GM20431 (cell line): ENCODE results near the gene MPZL1.
"Not testable (repeated sequence)": the region's sequence is repeated elsewhere in the genome, so short reads cannot be mapped to it uniquely, and the experiment has no call there.

Experiments used
- in situ Hi-C: fragments of 300-500 bp; cut with MseI, MboI; formaldehyde crosslinking; loops from one replicate; pipeline ENCODE4 v1.15.0; 2020; ENCODE audit warnings: low sequenced_read_pairs; ENCODE audit not compliant: unreplicated experiment

Gene MPZL1

DNA sequence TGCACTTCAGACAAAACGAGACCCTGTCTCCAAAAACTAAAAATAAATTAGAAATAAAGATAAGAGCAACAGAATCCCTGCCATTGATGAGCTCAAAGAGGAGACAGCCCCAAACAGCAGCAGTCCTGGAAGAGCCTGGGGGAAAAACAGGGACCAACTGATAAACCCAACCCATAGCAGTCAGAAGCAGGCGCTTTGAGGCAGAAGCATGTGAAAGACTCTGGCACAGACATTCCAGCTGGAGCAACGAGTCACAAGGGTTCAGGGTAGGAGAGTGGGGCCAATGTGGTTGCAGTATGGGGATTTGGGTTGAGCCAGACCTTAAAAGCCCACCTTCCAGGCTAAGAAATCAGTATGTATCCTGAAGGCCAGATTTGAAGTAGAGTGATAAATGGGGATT, 78.5 kb downstream of the MPZL1 start:
- in situ Hi-C loops = no loop called here

DNA sequence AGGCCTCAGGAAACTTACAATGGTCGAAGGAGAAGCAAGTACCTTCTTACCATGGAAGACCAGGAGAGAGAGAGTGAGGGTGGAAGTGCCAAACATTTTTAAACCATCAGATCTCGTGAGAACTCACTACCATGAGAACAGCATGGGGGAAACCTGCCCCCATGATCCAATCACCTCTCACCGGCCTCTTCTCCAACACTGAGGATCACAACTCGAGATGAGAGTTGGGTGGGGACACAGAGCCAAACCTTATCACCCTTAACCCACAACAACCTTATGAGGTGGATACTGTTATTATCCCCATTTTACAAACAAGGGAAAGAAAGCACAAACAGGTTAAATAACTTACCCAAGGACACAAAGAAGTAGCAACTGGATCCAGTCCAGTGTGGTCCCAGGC, 80.5 kb downstream of the MPZL1 start:
- in situ Hi-C loops = no loop called here

DNA sequence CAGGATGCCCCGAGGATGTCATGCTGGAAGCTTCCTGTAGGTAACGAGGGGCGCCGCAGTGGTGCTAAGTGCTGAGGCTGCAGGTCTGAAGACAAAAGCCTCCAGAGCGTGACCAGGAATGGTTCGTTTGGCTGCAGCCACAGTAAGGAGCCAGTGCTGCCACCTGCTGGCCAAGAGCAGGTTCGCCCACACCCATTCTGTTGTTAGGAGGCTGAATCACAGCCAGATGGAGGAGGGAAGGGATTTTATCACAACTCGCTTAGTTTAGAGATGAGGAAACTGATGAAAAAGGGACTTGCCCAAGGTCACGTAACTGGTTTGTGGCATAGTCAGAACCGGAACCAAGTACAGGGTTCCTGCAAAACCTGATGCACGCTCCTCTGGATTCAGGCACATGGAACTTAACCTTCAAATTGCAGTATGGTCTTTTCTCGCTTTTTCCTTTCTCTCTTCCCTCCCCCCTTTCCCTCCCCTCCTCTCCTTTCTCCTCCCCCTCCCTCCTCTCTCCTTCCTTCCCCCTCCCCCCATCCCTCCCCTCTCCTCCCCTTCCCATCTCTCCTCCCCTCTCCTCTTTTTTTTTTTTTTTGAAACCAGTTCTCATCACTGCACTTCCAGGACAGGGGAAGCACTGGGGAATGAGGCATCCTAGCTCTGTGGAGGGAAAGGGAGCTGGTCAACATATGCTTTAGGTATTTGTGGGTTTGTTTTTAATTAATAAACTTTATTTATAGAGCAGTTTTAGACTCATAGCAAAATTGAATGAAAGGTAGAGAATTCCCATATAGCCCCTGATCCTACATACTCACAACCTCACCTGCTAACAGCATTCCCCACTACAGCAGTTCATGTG, 81.8 kb downstream of the MPZL1 start:
- in situ Hi-C loops = no loop called here

DNA sequence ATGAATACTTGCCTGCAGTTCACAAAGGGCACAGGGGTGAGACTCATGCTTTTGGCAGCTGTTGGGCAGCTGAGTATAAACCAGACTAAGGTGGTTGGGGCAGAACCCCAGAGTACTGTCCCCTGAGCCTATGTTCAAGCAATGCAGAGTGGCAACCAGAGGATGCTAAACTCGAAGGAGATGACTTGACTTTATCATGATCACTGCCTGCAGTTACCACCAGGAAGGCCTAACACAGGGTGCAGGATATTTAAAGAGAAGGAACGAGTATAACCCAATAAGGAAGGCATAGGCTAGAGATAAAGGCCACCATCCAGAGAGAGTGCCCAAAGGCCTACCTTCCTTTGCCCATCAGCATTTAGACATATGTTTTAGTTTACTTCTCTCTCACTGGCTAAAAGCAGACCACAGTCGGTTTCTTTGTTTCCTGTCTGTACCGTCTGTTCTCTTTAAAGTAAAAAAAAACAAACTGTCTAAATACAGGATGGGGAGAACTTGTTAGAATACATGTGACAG, 83.3 kb downstream of the MPZL1 start:
- in situ Hi-C loops = no loop called here

DNA sequence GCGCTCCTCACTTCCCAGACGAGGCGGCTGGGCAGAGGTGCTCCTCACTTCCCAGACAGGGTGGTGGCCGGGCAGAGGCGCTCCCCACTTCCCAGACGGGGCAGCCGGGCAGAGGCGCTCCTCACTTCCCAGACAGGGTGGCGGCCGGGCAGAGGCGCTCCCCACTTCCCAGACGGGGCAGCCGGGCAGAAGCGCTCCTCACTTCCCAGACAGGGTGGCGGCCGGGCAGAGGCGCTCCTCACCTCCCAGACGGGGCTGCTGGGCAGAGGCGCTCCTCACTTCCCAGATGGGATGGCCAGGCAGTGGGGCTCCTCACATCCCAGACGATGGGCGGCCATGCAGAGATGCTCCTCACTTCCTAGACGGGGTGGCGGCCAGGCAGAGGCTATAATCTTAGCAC, 84.5 kb downstream of the MPZL1 start:
- in situ Hi-C loops = not testable (repeated sequence)

DNA sequence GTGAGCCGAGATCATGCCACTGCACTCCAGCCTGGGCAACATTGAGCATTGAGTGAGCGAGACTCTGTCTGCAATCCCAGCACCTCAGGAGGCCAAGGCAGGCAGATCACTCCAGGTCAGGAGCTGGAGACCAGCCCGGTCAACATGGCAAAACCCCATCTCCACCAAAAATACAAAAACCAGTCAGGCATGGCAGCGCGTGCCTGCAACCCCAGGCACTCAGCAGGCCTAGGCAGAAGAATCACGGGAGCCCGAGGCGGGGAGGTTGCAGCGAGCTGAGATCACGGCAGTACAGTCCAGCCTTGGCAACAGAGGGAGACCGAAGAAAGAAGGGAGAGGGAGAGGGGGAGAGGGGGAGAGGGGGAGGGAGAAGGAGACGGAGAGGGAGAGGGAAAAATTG, 84.9 kb downstream of the MPZL1 start:
- in situ Hi-C loops = not testable (repeated sequence)

DNA sequence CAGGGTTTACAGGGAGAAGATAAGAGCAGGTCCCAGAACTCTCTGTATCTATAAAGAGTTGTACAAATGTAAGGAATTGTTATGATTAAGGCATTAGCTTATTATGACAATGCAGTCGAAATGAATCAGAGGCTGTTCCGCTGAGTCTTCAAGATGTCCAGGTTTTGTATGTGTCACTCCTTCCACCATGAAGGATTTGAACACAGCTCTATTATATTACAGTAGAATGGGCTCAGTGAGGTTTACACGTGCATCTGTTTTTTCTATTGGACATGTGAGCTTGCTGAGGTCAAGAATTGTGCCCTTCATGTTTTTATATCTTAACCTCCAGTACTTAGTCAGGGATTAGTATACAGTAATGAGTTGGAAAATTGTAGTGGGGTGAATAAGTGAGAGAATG, 86.3 kb downstream of the MPZL1 start:
- in situ Hi-C loops = no loop called here

DNA sequence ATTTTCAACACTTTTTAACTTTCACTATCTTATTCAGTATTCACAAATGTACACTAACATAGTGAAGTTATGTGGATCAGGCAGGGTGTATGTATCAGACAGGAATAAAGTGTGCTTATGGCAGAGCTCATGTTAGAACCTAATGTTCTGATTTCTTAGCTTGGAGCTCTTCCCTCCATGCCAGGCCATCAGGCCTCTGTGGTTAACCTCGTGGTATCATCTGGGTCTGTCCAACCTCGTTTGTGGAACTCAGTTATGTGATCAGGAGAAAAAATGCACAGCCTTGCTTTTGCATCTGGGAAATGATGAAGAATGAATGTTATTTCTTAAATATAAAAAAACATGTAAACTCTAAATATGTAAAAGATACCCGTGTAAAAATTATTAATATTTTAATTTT, 86.9 kb downstream of the MPZL1 start:
- in situ Hi-C loops = no loop called here

DNA sequence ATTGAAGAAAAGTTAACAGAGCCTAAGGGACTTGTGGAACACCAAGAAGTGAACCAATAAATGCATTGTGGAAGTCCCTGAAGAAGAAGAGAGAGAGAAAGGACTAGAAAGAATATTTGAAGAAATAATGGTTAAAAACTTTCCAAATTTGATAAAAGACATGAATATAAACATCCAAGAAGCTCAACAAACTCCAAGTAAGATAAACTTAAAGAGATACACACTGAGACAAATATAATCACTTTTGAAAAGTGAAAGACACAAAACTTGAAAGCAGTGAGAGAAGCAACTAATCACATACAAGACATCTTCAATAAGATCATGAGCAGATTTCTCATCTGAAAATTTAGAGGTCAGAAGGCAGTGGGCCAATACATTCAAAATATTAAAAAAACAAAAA, 91.2 kb downstream of the MPZL1 start:
- in situ Hi-C loops = no loop called here

DNA sequence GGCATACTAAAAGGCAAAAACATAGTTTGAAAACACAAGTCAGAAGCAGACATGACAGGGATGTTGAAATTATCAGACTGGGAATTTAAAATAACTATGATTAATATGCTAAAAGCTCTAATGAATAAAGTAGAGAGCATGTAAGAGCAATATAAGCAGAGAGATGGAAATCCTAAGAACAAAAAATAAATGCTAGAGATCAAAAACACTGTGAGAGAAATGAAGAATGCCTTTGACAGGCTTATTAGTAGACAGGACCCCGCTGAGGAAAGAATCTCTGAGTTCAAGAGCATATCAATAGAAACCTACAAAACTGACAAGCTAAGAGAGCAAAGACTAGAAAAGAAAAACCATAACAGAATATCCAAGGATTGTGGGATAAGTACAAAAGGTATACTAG, 93.9 kb downstream of the MPZL1 start:
- in situ Hi-C loops = no loop called here

DNA sequence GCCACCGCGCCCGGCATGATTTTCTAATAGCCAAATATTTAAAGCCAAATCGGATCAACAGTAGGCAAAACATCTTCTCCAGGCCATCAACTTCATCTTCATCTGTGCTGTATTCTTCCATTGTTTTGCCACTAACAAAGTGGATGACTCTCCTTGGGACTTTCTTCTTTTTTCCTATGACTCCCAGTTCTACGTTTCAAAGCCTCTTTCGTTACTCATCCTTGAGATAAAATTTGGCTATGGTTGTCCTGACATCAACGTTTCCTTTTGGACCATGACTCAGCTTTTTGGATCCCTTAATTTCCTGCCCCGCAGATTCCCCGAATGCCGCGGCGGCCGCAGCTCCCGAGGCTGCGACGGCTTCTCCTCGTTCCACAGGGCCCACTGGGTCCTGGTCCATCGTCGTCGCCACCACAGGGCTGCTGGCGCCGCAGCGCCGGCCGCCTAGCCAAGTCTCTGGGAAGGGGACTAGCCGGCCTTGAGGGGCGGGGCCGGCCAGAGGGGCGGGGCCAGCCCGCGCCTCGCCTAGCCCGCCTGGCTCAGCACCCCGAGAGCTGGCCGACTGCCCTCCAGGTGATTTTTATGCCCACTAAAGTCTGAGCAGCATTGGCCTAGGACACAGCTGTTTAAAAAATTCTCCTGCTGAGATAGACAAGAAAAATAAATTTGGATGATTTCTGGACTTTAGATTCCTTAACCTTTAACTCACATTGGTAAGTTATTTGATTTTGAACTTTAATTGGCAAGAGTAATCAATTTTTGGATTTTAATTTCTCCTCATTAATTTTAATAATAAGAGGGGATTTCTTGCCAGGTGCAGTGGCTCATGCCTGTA, 98.3 kb downstream of the MPZL1 start:
- in situ Hi-C loops = no loop called here

DNA sequence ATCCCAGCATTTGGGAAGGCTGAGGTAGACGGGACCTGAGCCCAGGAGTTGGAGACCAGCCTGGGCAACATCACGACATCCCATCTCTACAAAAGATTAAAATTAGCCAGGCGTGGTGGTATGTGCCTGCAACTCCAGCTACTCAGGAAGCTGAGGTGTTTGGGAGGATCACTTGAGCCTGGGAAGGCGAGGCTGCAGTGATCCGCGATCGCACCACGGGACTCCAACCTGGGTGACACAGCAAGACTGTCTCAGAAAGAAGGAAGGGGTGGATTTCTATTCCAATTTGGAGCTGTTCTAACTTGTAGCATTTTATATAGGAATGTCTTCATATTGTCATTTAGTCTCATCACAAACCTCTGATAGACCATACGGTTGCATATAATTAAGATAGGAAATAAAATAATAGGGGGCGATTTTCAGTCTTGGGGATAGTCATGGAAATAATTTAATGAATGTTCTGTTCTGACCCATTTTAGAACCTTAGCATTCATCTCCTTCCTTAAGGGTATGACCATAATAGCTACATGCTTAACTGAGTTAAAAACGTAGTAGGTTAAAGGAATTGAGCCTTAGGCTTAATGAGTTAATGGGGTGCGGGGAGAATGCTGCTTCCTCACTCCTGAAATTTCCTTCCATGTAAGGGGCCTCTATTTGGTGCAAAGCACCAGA, 99.0 kb downstream of the MPZL1 start:
- in situ Hi-C loops = no loop called here

DNA sequence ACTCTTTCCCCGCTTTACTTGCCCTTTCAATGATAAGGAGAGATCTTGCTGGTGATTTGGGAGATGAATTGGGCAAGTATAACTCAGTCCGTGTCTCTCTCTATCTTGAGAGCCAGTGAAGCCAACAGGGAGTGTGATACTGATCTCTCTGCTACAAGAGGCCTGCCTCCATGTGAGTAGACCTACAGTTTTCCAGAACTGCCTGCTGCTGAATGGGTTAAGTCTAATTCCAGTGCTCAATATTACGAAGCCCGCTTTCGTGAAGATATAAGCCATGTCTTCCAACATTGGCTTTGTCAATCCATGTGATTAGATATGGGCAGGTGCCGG, 99.5 kb downstream of the MPZL1 start:
- in situ Hi-C loops = no loop called here

DNA sequence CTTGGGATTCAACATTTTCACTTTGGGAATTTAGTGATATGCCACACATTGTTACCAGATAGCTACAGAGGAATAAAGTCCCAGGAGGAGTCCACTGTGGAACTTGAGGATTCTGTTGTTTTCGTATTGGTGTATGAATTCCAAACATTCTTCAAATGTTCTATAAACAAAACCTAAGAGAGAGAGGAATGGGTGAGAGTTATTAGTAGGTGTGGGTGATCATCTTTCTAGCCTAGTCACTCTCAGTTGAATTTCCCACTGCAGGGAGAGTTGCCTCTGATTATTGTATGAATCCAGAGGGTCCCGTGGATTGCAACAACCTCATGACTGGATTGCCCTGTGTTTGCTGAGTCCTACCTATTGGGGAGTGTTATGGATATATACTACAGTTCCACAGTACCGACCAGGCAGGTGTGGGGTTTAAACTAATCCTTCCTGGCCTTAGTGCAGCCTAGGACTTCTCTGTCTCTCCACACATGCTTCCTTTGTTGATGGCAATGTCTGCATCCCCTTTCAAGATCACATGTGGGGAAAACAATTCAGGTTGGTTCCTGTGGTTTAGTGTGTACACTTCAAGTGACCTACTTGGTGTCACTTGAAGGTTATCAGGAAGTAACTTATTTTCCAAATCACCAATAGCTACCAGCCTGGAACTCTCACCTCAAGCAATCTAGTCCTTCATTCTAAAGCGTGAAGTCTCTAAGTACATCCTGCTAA, 100.3 kb downstream of the MPZL1 start:
- in situ Hi-C loops = no loop called here

DNA sequence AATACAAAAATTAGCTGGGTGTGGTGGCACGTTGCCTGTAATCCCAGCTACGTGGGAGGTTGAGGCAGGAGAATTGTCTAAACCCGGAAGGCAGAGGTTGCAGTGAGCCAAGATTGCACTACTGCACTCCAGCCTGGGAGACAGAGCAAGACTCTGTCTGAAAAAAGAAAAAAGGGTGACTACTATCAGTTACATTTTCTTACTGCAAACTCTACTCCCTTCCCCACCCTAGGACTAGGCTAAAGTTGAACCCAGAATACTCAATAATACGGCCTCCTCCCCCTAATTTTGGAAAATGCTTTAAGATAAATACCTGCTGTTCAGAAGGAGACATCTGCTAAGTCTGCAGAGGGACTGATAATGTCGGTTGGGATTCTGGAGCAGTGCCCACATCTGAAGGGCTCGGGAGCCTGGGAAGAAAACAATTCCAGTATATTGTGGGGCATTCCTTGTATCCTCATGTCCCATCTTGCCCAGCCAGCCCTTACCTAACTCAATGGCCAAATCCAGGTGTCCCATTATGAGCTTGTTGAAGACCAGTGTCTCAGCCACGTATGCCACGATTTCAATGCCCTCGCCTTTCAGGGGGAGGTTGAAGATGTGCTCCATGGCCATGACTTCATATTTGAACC, 102.5 kb downstream of the MPZL1 start:
- in situ Hi-C loops = no loop called here

DNA sequence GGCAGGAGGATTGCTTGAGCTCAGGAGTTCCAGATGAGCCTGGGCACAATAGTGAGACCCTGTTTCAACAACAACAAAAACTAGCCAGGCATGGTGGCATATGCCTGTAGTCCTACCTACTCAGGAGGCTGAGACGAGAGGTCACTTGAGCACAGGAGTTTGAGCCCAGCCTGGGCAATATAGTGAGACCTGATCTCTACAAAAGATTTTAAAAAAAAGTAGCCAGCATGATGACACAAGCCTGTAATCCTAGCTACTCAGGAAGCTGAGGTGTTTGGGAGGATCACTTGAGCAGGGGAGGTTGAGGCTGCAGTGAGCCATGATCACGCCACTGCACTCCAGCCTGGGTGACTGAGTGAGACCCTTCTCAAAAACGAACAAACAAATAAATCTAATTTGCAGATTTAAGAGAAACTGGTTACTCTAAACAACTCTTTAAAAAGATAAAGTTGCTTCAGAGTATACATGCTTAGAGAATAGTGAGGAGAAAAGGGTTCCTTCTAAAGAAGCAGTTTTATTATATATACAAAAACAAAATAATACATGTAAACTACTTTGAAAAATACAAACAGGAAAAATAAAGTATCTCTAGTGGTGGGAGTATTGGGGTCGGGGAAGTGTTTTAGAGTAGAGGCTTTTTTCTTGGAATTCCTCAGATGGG, 103.8 kb downstream of the MPZL1 start:
- in situ Hi-C loops = no loop called here

DNA sequence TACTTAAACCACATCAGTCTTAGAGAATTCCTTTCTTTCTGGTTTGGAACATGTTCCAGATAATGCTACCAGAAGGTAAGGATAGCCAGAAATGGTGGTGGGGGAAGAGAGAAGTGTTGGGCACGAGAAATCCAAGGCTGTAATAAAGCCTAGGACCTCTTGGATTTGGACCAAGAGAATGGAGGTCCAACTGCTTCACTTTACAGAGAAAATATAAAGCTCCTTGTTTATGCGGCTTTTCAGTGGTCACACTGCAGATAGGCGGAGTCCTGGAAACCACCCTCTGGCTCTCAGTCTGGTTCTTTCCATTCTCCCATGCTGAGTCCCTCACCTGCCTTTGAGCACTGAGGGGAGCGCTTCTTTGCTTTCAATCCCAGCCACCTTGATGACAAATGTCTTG, 104.3 kb downstream of the MPZL1 start:
- in situ Hi-C loops = no loop called here

DNA sequence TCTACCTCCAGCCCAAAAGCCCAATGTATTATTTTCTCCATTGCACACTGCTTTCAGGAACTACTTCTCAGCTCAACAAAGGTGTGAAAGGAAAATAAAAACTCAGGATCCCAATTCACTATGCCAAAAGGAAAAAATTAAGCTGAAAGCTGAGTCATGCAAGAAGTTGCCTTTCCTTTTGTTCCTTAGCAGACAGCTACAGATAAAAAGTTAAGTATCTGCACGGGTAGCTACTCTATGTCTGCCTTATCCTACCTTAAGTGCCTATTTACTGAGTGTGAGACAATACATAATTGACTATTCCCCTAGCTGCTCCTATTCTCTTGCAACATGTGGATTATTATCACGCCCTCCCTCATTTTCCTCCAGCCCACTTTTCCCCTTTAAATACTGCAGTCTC, 108.1 kb downstream of the MPZL1 start:
- in situ Hi-C loops = no loop called here

DNA sequence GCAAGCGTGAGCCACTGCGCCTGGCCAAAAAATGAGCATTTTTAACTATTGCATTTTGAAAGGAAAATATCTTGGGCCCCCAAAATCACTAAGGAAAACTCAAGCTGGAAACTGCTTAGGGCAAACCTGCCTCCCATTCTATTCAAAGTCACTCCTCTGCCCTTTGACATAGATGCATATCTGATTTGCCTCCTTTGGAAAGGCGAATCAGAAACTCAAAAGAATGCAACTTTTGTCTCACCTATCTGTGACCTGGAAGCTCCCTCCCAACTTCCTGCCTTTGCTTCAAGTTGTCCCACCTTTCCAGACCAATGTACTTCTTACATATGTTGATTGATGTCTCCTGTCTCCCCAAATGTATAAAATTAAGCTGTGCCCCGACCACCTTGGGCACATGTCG, 108.9 kb downstream of the MPZL1 start:
- in situ Hi-C loops = not testable (repeated sequence)
